ENCODE measurements around the gene SETD7.

SETD7 gene

DNA sequence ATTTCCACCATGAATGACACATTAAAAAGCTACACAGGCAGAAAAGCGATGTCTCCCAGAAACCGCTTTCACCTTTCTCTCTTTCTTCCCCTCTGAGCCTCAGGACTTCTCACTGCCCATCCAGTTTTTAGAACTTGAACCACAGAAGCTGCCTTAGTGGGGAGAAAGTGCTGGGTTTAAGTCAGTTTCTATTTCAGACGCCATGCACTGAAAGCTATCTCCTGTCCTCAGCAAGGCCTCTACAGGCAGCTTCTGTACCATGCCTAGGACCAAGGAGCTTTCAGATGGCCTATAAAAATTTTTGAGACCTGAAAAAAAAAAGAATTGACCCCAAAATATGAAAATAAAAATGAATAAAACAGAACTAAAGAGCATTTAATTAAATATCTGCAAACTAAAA is 67.6 kb downstream of the SETD7 start:
- Histone ChIP-seq H3K9ac (no peak overlapping the region), H3K9me3 (ENCODE audit: control insufficient read depth, low read length) (no peaks in the 10 kb centered on the region), H3K79me2 (no peaks in the 10 kb centered on the region), H3K27ac (no peak overlapping the region), H3K27me3 (ENCODE audit: control insufficient read depth, insufficient read depth, low read length) (no peaks in the 10 kb centered on the region), H3K4me2 (ENCODE audit: low read length) (no peak overlapping the region), H3K4me1 (no peaks in the 10 kb centered on the region), H3K4me3 (ENCODE audit: low read depth, low read length) (no peak overlapping the region), H2AFZ (no peak overlapping the region), H3K36me3 (ENCODE audit: control insufficient read depth, insufficient read depth, low read length) (no peaks in the 10 kb centered on the region)
- TF ChIP-seq, protein P1, sequence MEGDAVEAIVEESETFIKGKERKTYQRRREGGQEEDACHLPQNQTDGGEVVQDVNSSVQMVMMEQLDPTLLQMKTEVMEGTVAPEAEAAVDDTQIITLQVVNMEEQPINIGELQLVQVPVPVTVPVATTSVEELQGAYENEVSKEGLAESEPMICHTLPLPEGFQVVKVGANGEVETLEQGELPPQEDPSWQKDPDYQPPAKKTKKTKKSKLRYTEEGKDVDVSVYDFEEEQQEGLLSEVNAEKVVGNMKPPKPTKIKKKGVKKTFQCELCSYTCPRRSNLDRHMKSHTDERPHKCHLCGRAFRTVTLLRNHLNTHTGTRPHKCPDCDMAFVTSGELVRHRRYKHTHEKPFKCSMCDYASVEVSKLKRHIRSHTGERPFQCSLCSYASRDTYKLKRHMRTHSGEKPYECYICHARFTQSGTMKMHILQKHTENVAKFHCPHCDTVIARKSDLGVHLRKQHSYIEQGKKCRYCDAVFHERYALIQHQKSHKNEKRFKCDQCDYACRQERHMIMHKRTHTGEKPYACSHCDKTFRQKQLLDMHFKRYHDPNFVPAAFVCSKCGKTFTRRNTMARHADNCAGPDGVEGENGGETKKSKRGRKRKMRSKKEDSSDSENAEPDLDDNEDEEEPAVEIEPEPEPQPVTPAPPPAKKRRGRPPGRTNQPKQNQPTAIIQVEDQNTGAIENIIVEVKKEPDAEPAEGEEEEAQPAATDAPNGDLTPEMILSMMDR (IDR thresholded peaks at IDR 0.05), result no peak

DNA sequence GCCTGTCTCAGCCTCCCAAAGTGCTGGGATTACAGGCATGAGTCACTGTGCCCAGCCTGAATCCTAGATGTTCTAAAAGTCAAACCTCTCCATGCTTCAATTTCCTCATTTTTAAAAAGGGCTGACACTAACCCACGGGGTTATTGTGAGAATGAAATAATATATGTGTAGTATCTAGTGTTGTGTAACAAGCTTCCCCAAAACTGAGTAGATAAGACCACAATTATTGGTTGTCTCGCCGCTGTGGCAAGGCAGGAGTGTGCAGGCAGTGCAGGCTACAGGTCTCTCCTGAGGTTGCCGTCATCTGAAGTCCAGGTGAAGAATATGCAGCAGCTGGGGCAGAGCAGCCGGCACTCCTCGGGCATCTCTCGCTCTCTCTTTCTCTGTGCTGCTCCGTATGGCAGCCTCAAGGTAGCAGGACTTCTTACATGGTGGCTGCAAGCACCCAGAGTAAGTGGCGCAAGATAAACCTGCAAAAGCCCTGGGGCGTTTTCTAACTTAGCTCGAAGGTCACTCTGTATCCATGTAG is 71.2 kb downstream of the SETD7 start:
- Histone ChIP-seq H3K79me2 (no peaks in the 10 kb centered on the region), H3K4me2 (ENCODE audit: low read length) (no peak overlapping the region), H3K9me3 (ENCODE audit: control insufficient read depth, low read length) (no peaks in the 10 kb centered on the region), H3K36me3 (ENCODE audit: control insufficient read depth, insufficient read depth, low read length) (no peaks in the 10 kb centered on the region), H2AFZ (no peak overlapping the region), H3K4me3 (ENCODE audit: low read depth, low read length) (no peak overlapping the region), H3K27me3 (ENCODE audit: control insufficient read depth, insufficient read depth, low read length) (no peaks in the 10 kb centered on the region), H3K9ac (no peak overlapping the region), H3K27ac (no peak overlapping the region), H3K4me1 (no peaks in the 10 kb centered on the region)
- TF ChIP-seq, protein P1 (IDR thresholded peaks at IDR 0.05), result no peak

DNA sequence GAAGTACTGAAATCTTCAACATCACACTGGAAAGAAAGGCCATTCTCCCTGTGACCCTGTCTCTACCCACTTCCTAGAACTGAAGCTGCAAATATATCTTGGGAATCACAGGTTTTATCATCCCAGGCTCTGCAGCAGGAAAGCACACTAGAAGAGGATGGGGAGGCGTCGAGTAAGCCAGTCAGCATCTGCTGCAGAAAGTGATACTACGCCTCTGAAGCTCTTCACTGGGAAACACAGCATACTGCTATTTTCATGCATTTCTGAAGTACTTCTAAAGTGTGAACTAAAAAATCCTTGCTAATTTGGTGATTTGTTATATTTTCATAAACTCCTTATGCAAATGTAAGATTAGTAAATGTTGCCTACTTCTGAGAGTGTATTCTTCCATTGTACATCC is 73.0 kb downstream of the SETD7 start:
- Histone ChIP-seq H3K4me3 (ENCODE audit: low read depth, low read length) (no peak overlapping the region), H3K27me3 (ENCODE audit: control insufficient read depth, insufficient read depth, low read length) (no peaks in the 10 kb centered on the region), H3K4me1 (no peaks in the 10 kb centered on the region), H3K9me3 (ENCODE audit: control insufficient read depth, low read length) (no peaks in the 10 kb centered on the region), H3K36me3 (ENCODE audit: control insufficient read depth, insufficient read depth, low read length) (no peaks in the 10 kb centered on the region), H3K4me2 (ENCODE audit: low read length) (no peak overlapping the region), H3K79me2 (no peaks in the 10 kb centered on the region), H3K27ac (no peak overlapping the region), H3K9ac (no peak overlapping the region), H2AFZ (no peak overlapping the region)
- TF ChIP-seq, protein P1 (IDR thresholded peaks at IDR 0.05), result no peak

DNA sequence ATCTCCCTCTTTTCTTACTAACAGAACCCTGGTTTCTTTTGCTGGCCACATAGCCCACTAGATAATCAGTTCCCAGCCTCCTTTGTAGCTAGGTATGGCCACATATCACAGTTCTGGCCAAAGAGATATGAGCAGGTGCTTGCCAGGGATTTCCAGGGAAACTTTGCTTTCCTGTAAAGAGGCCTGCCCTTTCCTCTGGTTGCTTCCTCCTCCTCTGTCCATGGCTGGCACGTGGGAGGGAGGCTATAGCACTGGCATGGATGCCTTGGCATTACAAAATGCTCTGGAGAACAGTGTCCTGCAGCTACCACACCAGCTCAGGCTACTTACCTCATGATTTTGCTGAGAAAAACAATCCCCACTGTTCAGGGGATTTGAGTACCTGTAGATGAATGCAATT is 74.6 kb downstream of the SETD7 start:
- no peak overlapping the region for H3K27ac ChIP-seq
- H3K4me3 ChIP-seq (ENCODE audit: low read depth, low read length), result no peak overlapping the region
- H3K4me2 ChIP-seq (ENCODE audit: low read length), result no peak overlapping the region
- no peaks in the 10 kb centered on the region for H3K9me3 ChIP-seq (ENCODE audit: control insufficient read depth, low read length)
- H3K79me2 ChIP-seq, result no peaks in the 10 kb centered on the region
- H3K27me3 ChIP-seq (ENCODE audit: control insufficient read depth, insufficient read depth, low read length), result no peaks in the 10 kb centered on the region
- TF ChIP-seq, protein P1 (IDR thresholded peaks at IDR 0.05), result no peak
- no peak overlapping the region for H2AFZ ChIP-seq
- H3K4me1 ChIP-seq, result no peaks in the 10 kb centered on the region
- no peaks in the 10 kb centered on the region for H3K36me3 ChIP-seq (ENCODE audit: control insufficient read depth, insufficient read depth, low read length)
- H3K9ac ChIP-seq, result no peak overlapping the region

DNA sequence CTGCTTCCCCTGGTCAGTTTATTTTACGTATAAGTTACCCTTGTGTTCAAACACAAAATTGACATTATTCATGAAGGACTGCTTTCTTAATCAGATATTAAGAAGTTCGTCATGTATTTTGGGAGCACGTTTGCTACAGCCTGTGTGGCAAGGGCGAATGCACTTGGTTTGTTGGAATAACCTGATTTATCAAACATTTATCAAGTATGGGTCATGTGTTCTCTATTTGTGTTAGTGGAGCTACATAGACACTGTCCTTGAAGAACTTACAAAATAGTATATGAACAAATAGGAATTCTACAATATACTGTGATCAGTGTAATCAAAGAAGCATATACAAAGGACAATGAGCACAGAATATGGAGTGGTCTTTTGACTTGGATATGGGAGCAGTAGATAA is 79.7 kb downstream of the SETD7 start:
- Histone ChIP-seq H3K9ac (no peak overlapping the region), H3K27ac (no peak overlapping the region), H3K4me3 (ENCODE audit: low read depth, low read length) (no peak overlapping the region), H3K9me3 (ENCODE audit: control insufficient read depth, low read length) (no peaks in the 10 kb centered on the region), H3K27me3 (ENCODE audit: control insufficient read depth, insufficient read depth, low read length) (no peaks in the 10 kb centered on the region), H3K4me2 (ENCODE audit: low read length) (no peak overlapping the region), H3K36me3 (ENCODE audit: control insufficient read depth, insufficient read depth, low read length) (no peaks in the 10 kb centered on the region), H2AFZ (no peak overlapping the region), H3K4me1 (no peaks in the 10 kb centered on the region), H3K79me2 (no peaks in the 10 kb centered on the region)
- TF ChIP-seq, protein P1 (IDR thresholded peaks at IDR 0.05), result no peak
